NCI-H146 (cell line): ENCODE data around the gene DTNBP1.
A peak's percentile ranks its signal among the peaks of the same experiment; 100 is the strongest.
"Not testable (repeated sequence)": the region's sequence is repeated elsewhere in the genome, so short reads cannot be mapped to it uniquely, and the experiment has no call there.

Experiments
- DNase-seq: peaks from one replicate; lab custom pipeline; 2025; lab: John Stamatoyannopoulos, UW

Gene DTNBP1

GRCh38 chr6:15668918-15669317 lies 6.1 kb upstream of the DTNBP1 start:
- DNase-seq, result no peak

DNA sequence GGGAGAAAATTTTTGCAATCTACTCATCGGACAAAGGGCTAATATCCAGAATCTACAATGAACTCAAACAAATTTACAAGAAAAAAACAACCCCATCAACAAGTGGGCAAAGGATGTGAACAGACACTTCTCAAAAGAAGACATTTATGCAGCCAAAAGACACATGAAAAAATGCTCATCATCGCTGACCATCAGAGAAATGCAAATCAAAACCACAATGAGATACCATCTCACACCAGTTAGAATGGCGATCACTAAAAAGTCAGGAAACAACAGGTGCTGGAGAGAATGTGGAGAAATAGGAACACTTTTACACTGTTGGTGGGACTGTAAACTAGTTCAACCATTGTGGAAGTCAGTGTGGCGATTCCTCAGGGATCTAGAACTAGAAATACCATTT lies 4.1 kb upstream of the DTNBP1 start:
- DNase-seq, result not testable (repeated sequence)

DNA sequence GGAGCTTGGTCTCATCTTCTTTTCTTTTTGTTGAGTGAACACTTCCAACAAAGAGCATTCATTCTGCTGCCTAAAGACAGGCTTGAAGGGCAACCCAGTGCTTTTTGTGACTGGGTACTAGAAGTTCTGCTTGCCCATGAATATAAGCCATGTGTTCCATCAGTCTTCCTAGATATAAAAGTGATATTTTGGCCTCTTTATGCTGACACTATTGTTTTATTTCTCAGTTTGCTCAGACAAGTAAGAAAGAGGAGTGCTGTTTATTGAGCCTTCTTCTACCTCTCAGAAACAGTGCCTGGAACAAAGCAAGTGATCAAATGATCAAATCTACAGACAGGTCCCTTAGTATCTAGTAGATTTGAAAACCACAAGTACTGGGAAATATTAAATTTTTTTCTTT lies 2.4 kb upstream of the DTNBP1 start:
- DNase-seq, result no peak

DNA sequence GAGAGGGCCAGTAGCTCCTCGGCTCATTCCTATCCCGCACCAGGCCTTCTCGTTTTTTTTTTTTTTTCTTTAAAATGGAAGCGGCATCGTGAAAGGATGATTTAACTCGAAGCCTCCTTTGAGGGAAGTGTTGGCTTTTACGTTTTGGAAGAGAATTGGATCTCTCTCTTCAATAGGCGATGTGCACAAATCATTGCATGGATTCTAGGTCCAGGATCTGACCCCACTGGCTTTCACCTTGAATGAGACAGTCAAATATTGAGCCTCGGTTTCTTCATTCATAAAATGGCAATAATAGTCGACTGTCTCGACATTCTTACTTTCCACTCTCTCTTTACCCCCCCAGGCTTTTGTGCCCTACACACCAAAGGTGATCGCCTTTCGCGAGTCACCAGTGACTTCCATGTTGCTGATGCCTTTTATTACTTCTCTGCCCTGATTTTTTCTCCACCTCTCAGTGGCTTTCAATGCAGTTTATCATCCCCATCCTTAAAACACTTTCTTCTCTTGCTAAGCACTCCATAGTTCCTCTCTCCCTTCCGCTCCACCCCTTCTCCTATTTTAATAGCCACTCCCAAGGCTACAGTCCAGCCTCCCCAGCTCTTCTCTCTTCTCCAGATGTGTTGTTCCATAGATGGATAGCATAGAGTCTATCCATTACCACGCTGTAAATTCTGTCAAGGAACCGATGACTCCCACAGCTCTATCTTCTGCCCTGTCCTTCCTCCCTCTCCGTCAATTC lies 473 bp upstream of the DTNBP1 start:
- DNase-seq, result no peak

DNA sequence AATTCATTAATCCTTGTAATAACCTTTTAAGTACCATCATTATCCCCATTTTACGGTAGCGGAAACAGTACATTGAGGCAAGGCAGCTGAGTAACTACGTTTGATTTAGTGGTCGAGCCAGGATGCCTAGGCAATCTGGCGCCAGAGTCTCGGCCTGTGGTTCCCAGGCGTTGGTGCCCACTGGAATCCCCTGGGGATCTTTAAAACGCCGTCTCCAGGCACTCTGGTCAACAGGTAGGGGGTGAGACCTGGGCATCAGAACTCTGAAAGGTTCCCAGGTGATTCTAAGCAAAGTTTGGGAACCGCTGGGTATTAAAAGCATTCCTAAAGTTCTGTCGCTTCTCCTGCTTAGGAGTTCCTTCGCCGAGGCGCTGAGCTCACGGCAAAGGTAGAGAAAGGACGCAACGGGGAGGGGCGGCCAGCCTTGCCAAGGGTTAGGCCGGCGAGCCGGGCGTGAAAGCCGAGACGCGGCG lies 939 bp downstream of the DTNBP1 start:
- DNase-seq, result peak; percentile 58

- DNase-seq, result no peak
Measured at GRCh38 chr6:15659181-15659580, 3.6 kb downstream of the DTNBP1 start.

GRCh38 chr6:15658181-15658744 lies 4.6 kb downstream of the DTNBP1 start:
- no peak for DNase-seq

GRCh38 chr6:15657290-15657689 lies 5.5 kb downstream of the DTNBP1 start:
- DNase-seq, result no peak

DNA sequence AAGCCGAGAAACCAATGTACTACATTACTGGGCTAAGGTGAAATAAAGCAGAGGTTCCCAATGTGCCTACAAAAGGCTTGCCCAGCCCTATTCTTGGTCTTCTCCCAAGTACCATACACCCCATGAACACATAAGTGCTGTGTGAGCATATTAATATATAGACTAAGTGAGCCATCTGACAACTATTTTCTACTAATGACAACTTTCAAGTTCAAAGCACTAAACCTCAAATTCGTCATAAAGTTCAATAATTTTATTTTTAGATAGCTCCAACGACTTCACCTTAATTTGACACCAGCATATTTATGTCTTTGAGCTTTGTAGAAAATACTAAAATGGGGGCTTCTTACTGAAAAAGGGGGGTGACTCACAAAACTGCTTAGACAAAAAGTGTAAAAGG lies 6.7 kb downstream of the DTNBP1 start:
- no peak for DNase-seq

GRCh38 chr6:15654250-15654649 lies 8.6 kb downstream of the DTNBP1 start:
- DNase-seq, result no peak

GRCh38 chr6:15653581-15653980 lies 9.2 kb downstream of the DTNBP1 start:
- DNase-seq, result no peak

- DNase-seq, result not testable (repeated sequence)
Measured at GRCh38 chr6:15650004-15650559, 12.7 kb downstream of the DTNBP1 start.

GRCh38 chr6:15644904-15645303 lies 17.9 kb downstream of the DTNBP1 start:
- no peak for DNase-seq

GRCh38 chr6:15643542-15643941 lies 19.3 kb downstream of the DTNBP1 start:
- DNase-seq, result no peak

DNA sequence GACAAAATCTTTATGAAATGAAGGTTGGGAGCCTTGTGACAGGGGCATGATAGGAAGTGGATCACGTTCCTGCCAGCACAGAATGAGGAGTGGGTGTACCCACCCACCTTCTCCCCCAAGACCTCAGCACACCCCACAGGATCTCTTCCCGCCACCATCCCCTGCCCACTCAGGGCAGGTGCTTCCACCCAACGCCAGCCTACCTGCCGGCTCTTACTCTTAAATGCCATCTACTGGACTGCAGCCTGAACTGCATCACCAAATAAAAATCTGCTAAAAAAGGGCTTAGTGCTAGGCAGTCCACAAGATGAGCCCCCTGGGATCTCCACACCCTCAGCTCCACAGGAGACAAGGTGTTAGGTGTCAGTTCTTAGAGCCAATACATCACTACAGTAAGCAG lies 20.6 kb downstream of the DTNBP1 start:
- no peak for DNase-seq

DNA sequence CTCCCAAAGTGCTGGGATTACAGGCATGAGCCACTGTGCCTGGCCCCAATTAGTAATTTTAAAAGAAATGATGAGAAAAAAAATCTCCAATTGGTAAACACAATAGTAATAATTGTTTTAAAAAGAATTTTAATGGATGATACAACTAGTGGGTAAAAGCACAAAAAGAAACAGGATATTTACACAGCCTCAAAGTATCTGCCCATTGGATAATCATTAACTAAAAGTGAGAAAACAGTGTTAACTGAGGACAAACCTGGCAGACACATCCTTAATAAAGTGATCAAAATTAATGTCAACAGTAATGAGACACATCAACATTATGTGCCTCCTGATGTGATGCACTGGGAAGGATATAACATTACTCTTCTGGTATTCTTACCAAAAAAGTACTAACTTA lies 24.5 kb downstream of the DTNBP1 start:
- DNase-seq, result no peak

DNA sequence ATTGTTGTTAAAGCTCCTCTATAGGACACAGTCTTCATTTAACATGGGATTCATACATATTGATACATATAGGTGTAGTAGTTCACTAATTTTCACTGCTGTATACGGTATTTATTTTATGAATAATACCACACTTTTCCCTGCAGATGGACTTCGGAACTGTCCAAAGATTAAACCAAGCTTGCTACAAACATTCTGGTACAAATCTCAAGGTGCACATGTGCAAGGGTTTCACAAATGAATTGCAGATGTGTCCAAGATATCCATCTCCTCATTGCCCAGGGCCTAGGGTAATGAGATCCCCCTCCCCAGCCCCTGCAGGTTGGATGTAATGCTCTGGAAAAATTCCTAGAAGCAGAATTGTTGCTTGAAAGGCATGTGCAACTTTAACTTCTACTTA lies 31.4 kb downstream of the DTNBP1 start:
- no peak for DNase-seq

GRCh38 chr6:15630202-15630601 lies 32.6 kb downstream of the DTNBP1 start:
- no peak for DNase-seq

DNA sequence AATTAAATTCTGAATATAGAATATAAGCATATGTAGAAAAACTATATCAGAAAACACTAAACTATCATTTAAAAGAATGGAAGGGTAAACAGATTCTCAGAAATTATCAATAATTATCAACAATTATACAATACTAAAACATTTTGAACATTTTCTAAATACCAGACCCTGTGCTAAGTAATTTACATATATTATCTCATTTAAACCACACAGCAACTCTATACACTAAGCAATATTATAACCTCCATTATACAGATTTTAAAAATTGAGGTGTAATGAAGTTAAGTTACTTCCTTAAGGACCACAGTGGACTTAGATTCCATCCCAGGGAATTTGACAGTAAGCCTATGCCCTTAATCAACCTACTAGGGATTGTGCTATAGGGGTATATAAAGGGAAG lies 33.3 kb downstream of the DTNBP1 start:
- DNase-seq, result no peak

DNA sequence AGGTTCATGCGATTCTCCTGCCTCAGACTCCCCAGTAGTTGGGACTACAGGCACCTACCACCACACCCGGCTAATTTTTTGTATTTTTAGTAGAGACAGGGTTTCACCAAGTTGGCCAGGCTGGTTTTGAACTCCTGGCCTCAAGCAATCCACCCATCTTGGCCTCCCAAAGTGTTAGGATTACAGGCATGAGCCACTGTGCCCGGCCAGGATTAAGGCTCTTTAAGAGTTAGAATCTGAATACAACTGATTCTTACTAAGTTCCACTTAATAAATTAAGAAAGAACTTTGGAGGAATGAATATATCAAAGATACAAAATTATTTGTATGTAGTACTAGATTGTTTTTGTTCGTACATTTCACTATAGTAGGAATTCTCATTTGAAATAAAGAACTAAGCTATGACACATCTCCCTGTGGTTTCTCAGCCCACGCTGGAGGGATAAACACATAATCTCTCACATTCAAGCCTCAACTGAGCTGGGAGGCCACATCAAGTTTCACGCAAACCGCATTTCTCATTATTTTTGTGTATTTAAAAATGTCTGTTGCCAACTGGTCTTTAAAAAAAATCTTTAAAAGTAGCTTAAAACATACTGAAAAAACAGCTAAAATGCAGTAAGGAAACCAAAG lies 34.2 kb downstream of the DTNBP1 start:
- no peak for DNase-seq

DNA sequence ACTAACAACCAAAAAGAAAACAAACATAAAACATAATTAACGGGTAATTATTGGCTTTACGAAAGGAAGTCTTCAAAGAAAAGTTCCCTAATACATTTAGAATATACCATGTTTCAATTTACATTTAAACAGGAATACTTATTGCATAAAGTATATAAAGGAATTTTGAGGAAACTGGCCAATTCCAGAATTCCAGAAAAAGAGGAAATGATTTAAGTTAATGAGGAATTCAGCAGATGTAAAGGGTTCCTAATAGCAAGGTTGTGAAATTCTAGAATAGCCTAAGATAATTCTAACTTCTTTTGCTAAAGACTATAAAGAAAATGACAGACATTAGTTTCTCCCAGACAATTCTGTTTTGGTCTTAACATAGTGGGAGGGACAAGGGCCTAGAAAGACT lies 35.0 kb downstream of the DTNBP1 start:
- DNase-seq, result no peak

- no peak for DNase-seq
Measured at GRCh38 chr6:15626878-15627674, 35.8 kb downstream of the DTNBP1 start.
